ENCODE measurements around the gene SLC25A51.

SLC25A51 gene

GRCh38 chr9:37944671-37945481, 40.9 kb upstream of the SLC25A51 start:
- Histone ChIP-seq H3K4me1 (peaks cover 17% of the 10 kb centered on the region), H3K36me3 (peaks cover 37% of the 10 kb centered on the region)
- no peak for DNase-seq

GRCh38 chr9:37944266-37944650, 40.3 kb upstream of the SLC25A51 start:
- Histone ChIP-seq H3K4me1 (peaks cover 24% of the 10 kb centered on the region), H3K4me3 (ENCODE audit: low read depth, low read length) (no peak overlapping the region), H3K36me3 (peaks cover 32% of the 10 kb centered on the region), H3K27me3 (no peaks in the 10 kb centered on the region), H3K9me3 (no peaks in the 10 kb centered on the region)
- no peak for TF ChIP-seq CTCF (IDR thresholded peaks at IDR 0.05; ENCODE audit: low read depth, low read length)
- DNase-seq: no peak

More at GRCh38 chr9:37944671-37945481, 40.9 kb upstream of the SLC25A51 start:
- no peak for TF ChIP-seq CTCF (IDR thresholded peaks at IDR 0.05; ENCODE audit: low read depth, low read length)
- Histone ChIP-seq H3K27me3 (no peaks in the 10 kb centered on the region), H3K4me3 (ENCODE audit: low read depth, low read length) (no peak overlapping the region), H3K9me3 (no peaks in the 10 kb centered on the region)

- Histone ChIP-seq H3K9me3 (no peaks in the 10 kb centered on the region), H3K4me3 (ENCODE audit: low read depth, low read length) (no peak overlapping the region), H3K36me3 (peaks cover 32% of the 10 kb centered on the region), H3K4me1 (peaks cover 23% of the 10 kb centered on the region), H3K27me3 (no peaks in the 10 kb centered on the region)
- DNase-seq: peak; percentile 59
- no peak for TF ChIP-seq CTCF (IDR thresholded peaks at IDR 0.05; ENCODE audit: low read depth, low read length)
Observed at GRCh38 chr9:37943345-37944265, 39.7 kb upstream of the SLC25A51 start.

- no peak for TF ChIP-seq CTCF (IDR thresholded peaks at IDR 0.05; ENCODE audit: low read depth, low read length)
- Histone ChIP-seq H3K4me3 (ENCODE audit: low read depth, low read length) (no peak overlapping the region), H3K36me3 (peaks cover 28% of the 10 kb centered on the region), H3K9me3 (no peaks in the 10 kb centered on the region), H3K27me3 (no peaks in the 10 kb centered on the region), H3K4me1 (peaks cover 18% of the 10 kb centered on the region)
- no peak for DNase-seq
Observed at GRCh38 chr9:37942621-37943344, 38.9 kb upstream of the SLC25A51 start.

GRCh38 chr9:37941253-37941652, 37.3 kb upstream of the SLC25A51 start:
- no peak for DNase-seq
- no peak overlapping the region for H3K4me3 ChIP-seq (ENCODE audit: low read depth, low read length)
- peaks cover 29% of the 10 kb centered on the region for H3K4me1 ChIP-seq
- H3K36me3 ChIP-seq: peaks cover 14% of the 10 kb centered on the region
- H3K9me3 ChIP-seq: no peaks in the 10 kb centered on the region
- peak; percentile 3; the same call in 1 of the 2 replicates for TF ChIP-seq CTCF (IDR thresholded peaks at IDR 0.05; ENCODE audit: low read depth, low read length)
- H3K27me3 ChIP-seq: no peaks in the 10 kb centered on the region

Data from BE2C (cell line).